Subcutaneous adipose tissue (tissue), 4 donors: ENCODE measurements around the gene TOMM40L. TPM values are rescaled to one million over a fixed set of nuclear protein-coding genes. Genes with fewer than 3 reads are reported as not detected.

Experiments
- CTCF ChIP-seq: fragments of 450-650 bp; IDR thresholded peaks from one replicate; pipeline ENCODE4 v1.5.1; 2016; ENCODE audit warnings: low read depth, mild to moderate bottlenecking, control low read depth, antibody characterized with exemption, moderate library complexity
- total RNA-seq, 4 donors: library from RNA; depleted of rRNA; stranded (reverse); fragments of >200 nt; gene quantifications; one replicate each; pipeline ENCODE4 v1.1.0, GENCODE V29; 2016

TOMM40L gene
- total RNA-seq, 4 donors from 2014 or later = 7.5 to 10.6 (median 9.9) TPM

GRCh38 chr1:161185282-161185682 lies 40.6 kb upstream of the TOMM40L start:
- TF ChIP-seq CTCF = no peak

GRCh38 chr1:161185732-161186311 lies 40.0 kb upstream of the TOMM40L start:
- TF ChIP-seq CTCF = no peak

- TF ChIP-seq CTCF = no peak
Measured at GRCh38 chr1:161187311-161187710, 38.5 kb upstream of the TOMM40L start.

GRCh38 chr1:161188381-161188780 lies 37.5 kb upstream of the TOMM40L start:
- no peak for TF ChIP-seq CTCF

GRCh38 chr1:161189036-161189435 lies 36.8 kb upstream of the TOMM40L start:
- no peak for TF ChIP-seq CTCF

GRCh38 chr1:161190962-161191521 lies 34.8 kb upstream of the TOMM40L start:
- TF ChIP-seq CTCF = no peak

GRCh38 chr1:161191971-161192370 lies 33.9 kb upstream of the TOMM40L start:
- TF ChIP-seq CTCF = no peak
